CD14-positive monocyte (primary cell): ENCODE data around the gene GOLGA5. TPM values are rescaled to one million over a fixed set of nuclear protein-coding genes. Genes with fewer than 3 reads are reported as not detected.

Experiments used
- DNase-seq, 3 donors: peaks; one replicate each; pipeline ENCODE4 v3.0.0-alpha.2; 2011 to 2022
- H2AFZ ChIP-seq: 2 replicates; pipeline ENCODE4 v1.6.0; 2012; ENCODE audit warnings: mild to moderate bottlenecking, low read depth, low read length, inconsistent platforms; ENCODE audit not compliant: insufficient read depth, poor library complexity, severe bottlenecking
- H3K27ac ChIP-seq, 2 donors: 1 replicate in 1 of 2; 2 replicates in 1 of 2; pipeline ENCODE4 v1.5.1; 2012 to 2013; ENCODE audit warnings: low read length in 2 of 2, control low read depth in 1 of 2, inconsistent platforms in 1 of 2, low read depth in 1 of 2, mild to moderate bottlenecking in 1 of 2
- H3K27me3 ChIP-seq, 2 donors: one replicate each; pipeline versions ENCODE4 v1.6.0 to v1.6.1; 2011 to 2013; ENCODE audit warnings: low read length in 2 of 2; ENCODE audit not compliant: control insufficient read depth in 2 of 2, insufficient read depth in 2 of 2
- H3K36me3 ChIP-seq, 2 donors: replicated peaks in 1 of 2; 1 replicate in 1 of 2; 2 replicates in 1 of 2; pipeline versions ENCODE4 v1.5.1 to v1.6.1; 2012 to 2013; ENCODE audit warnings: low read length in 2 of 2, control low read depth in 1 of 2, inconsistent platforms in 1 of 2, mild to moderate bottlenecking in 1 of 2; ENCODE audit not compliant: insufficient read depth in 2 of 2, control insufficient read depth in 1 of 2
- H3K4me1 ChIP-seq, 2 donors: 1 replicate in 1 of 2; 2 replicates in 1 of 2; pipeline versions ENCODE4 v1.5.1 to v1.6.1; 2012 to 2013; ENCODE audit warnings: low read length in 2 of 2, control low read depth in 1 of 2, inconsistent platforms in 1 of 2, mild to moderate bottlenecking in 1 of 2, moderate library complexity in 1 of 2; ENCODE audit not compliant: insufficient read depth in 2 of 2, control insufficient read depth in 1 of 2
- H3K4me2 ChIP-seq: replicated peaks from 2 replicates; pipeline ENCODE3; 2012; ENCODE audit warnings: low read length, moderate library complexity, mild to moderate bottlenecking; ENCODE audit not compliant: poor library complexity, severe bottlenecking; ENCODE audit errors: extremely low read depth
- H3K4me3 ChIP-seq, 3 experiments: fragments of 200-600 bp in 1 of 3; sonication (generic) in 1 of 3; replicated peaks in 1 of 3; 1 replicate in 2 of 3; 2 replicates in 1 of 3; pipeline ENCODE4 v1.5.1; 2011 to 2013; ENCODE audit warnings: low read length in 3 of 3, mild to moderate bottlenecking in 3 of 3, control low read depth in 2 of 3, low read depth in 2 of 3, inconsistent platforms in 1 of 3, moderate library complexity in 1 of 3
- H3K79me2 ChIP-seq: 2 replicates; pipeline ENCODE4 v1.6.0; 2012; ENCODE audit warnings: mild to moderate bottlenecking, control low read depth, inconsistent platforms, low read length, moderate library complexity; ENCODE audit not compliant: insufficient read depth
- H3K9ac ChIP-seq: 2 replicates; pipeline ENCODE4 v1.6.0; 2017; ENCODE audit warnings: low read length, mild to moderate bottlenecking; ENCODE audit not compliant: insufficient read depth, poor library complexity, severe bottlenecking
- H3K9me3 ChIP-seq, 2 donors: replicated peaks in 1 of 2; 1 replicate in 1 of 2; 2 replicates in 1 of 2; pipeline versions ENCODE4 v1.5.1 to v1.6.1; 2012 to 2013; ENCODE audit warnings: low read length in 2 of 2, control low read depth in 1 of 2; ENCODE audit not compliant: control insufficient read depth in 1 of 2, insufficient read depth in 1 of 2
- H4K20me1 ChIP-seq: 2 replicates; pipeline ENCODE4 v1.6.0; 2012; ENCODE audit warnings: mild to moderate bottlenecking, low read length, control low read depth, moderate library complexity; ENCODE audit not compliant: insufficient read depth
- H3K27ac Mint-ChIP-seq, 7 donors: one replicate each; pipeline ENCODE4 v1.8.0; 2020; ENCODE audit warnings: mild to moderate bottlenecking in 7 of 7, mixed read lengths in 7 of 7, moderate library complexity in 6 of 7, inconsistent platforms in 2 of 7
- H3K27me3 Mint-ChIP-seq, 3 donors: one replicate each; pipeline ENCODE4 v1.8.0; 2021 to 2022; ENCODE audit warnings: low read depth in 3 of 3, mild to moderate bottlenecking in 3 of 3, mixed read lengths in 3 of 3, moderate library complexity in 3 of 3, inconsistent platforms in 1 of 3
- H3K36me3 Mint-ChIP-seq, 2 donors: one replicate each; pipeline ENCODE4 v1.8.0; 2020; ENCODE audit warnings: mixed read lengths in 2 of 2, inconsistent platforms in 1 of 2, mild to moderate bottlenecking in 1 of 2
- H3K4me1 Mint-ChIP-seq: one replicate; pipeline ENCODE4 v1.8.0; 2020; ENCODE audit warnings: mild to moderate bottlenecking, mixed read lengths
- H3K4me3 Mint-ChIP-seq, 2 donors: one replicate each; pipeline ENCODE4 v1.8.0; 2020; ENCODE audit warnings: mild to moderate bottlenecking in 2 of 2, mixed read lengths in 2 of 2, moderate library complexity in 1 of 2
- H3K9me3 Mint-ChIP-seq, 7 donors: one replicate each; pipeline ENCODE4 v1.8.0; 2020 to 2022; ENCODE audit warnings: mixed read lengths in 7 of 7, mild to moderate bottlenecking in 6 of 7, moderate library complexity in 6 of 7, inconsistent platforms in 2 of 7
- WGBS: methylation state at CpG from one replicate; pipeline ENCODE4 v1.1.5; 2013; ENCODE audit warnings: missing lambda C conversion rate; ENCODE audit not compliant: insufficient coverage; 5-methylcytosine and 5-hydroxymethylcytosine counted together
- intact Hi-C, 2 donors: fragments of 100-400 bp; cut with micrococcal nuclease; formaldehyde crosslinking; loops; one replicate each; pipeline versions ENCODE4 v1.15.0 to v1.15.1; 2023
- polyA plus RNA-seq, 3 donors: library from polyadenylated mRNA; depleted of rRNA in 1 of 3; unstranded in 2 of 3; stranded (reverse) in 1 of 3; fragments of 300-500 nt in 2 of 3; fragments of >200 nt in 1 of 3; fragmentation: Illumina TruSeq in 2 of 3; gene quantifications; 1 replicate in 2 of 3; 2 replicates in 1 of 3; pipeline ENCODE4 v1.2.3, GENCODE V29; 2012 to 2021
- TF ChIP-seq, protein P1 (sequence below): fragments of 200-600 bp; IDR thresholded peaks from one replicate; pipeline ENCODE4 v1.8.0; 2022; ENCODE audit warnings: antibody characterized with exemption, mild to moderate bottlenecking

Gene GOLGA5
- polyA plus RNA-seq, 3 donors, result 12.4 to 19.0 (median 16.3) TPM

GRCh38 chr14:92880351-92880750 is 86.2 kb downstream of the GOLGA5 start:
- no peak overlapping the region for H3K4me3 ChIP-seq
- no peak overlapping the region for H3K9ac ChIP-seq
- H4K20me1 ChIP-seq, result no peaks in the 10 kb centered on the region
- no peaks in the 10 kb centered on the region for H3K4me1 ChIP-seq
- H3K27ac Mint-ChIP-seq, result no peak overlapping the region
- H3K4me2 ChIP-seq, result no peak overlapping the region
- H3K27me3 Mint-ChIP-seq, result peaks cover 11 to 30% (median 17%) of the 10 kb centered on the region in 3 donors
- TF ChIP-seq, protein P1, sequence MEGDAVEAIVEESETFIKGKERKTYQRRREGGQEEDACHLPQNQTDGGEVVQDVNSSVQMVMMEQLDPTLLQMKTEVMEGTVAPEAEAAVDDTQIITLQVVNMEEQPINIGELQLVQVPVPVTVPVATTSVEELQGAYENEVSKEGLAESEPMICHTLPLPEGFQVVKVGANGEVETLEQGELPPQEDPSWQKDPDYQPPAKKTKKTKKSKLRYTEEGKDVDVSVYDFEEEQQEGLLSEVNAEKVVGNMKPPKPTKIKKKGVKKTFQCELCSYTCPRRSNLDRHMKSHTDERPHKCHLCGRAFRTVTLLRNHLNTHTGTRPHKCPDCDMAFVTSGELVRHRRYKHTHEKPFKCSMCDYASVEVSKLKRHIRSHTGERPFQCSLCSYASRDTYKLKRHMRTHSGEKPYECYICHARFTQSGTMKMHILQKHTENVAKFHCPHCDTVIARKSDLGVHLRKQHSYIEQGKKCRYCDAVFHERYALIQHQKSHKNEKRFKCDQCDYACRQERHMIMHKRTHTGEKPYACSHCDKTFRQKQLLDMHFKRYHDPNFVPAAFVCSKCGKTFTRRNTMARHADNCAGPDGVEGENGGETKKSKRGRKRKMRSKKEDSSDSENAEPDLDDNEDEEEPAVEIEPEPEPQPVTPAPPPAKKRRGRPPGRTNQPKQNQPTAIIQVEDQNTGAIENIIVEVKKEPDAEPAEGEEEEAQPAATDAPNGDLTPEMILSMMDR, result no peak
- H3K79me2 ChIP-seq, result no peaks in the 10 kb centered on the region
- intact Hi-C loops, result no loop called here
- H2AFZ ChIP-seq, result no peak overlapping the region
- peaks cover 2 to 15% of the 10 kb centered on the region in 2 donors for H3K27me3 ChIP-seq
- no peaks in the 10 kb centered on the region for H3K9me3 ChIP-seq
- H3K36me3 ChIP-seq, result no peaks in the 10 kb centered on the region
- no peak overlapping the region for H3K4me3 Mint-ChIP-seq
- H3K4me1 Mint-ChIP-seq, result no peaks in the 10 kb centered on the region
- no peaks in the 10 kb centered on the region for H3K36me3 Mint-ChIP-seq
- no peak overlapping the region for H3K27ac ChIP-seq
- peaks cover 0 to 3% (median 0%) of the 10 kb centered on the region in 7 donors for H3K9me3 Mint-ChIP-seq
- DNase-seq, result no peak
- 94% methylated on average over 5 of the region's 7 CpGs for WGBS

- no peak for DNase-seq
- Histone ChIP-seq H3K9ac (no peak overlapping the region), H3K79me2 (no peaks in the 10 kb centered on the region), H3K27me3 (peaks cover 2 to 15% of the 10 kb centered on the region in 2 donors), H3K9me3 (no peaks in the 10 kb centered on the region), H4K20me1 (no peaks in the 10 kb centered on the region), H3K27ac (no peak overlapping the region), H3K4me1 (no peaks in the 10 kb centered on the region), H3K36me3 (no peaks in the 10 kb centered on the region), H3K4me2 (no peak overlapping the region), H3K4me3 (no peak overlapping the region), H2AFZ (no peak overlapping the region)
- intact Hi-C loops, result no loop called here
- H3K27me3 Mint-ChIP-seq, result peaks cover 10 to 30% (median 17%) of the 10 kb centered on the region in 3 donors
- no peaks in the 10 kb centered on the region for H3K4me1 Mint-ChIP-seq
- H3K27ac Mint-ChIP-seq, result no peak overlapping the region
- H3K36me3 Mint-ChIP-seq, result no peaks in the 10 kb centered on the region
- TF ChIP-seq, protein P1, result no peak
- peaks cover 0 to 5% (median 0%) of the 10 kb centered on the region in 7 donors for H3K9me3 Mint-ChIP-seq
- peak overlapping the region in 1 of 2 donors; percentile 2 for H3K4me3 Mint-ChIP-seq
- 30% methylated on average over 6 of the region's 12 CpGs for WGBS
Measured at GRCh38 chr14:92880851-92881250, 86.7 kb downstream of the GOLGA5 start.
